ENCODE measurements around the gene SLIRP. TPM values are rescaled to one million over a fixed set of nuclear protein-coding genes. Genes with fewer than 3 reads are reported as not detected.

Gene SLIRP
- total and polyA plus RNA-seq, 12 donors: 70.6 to 744 (median 127) TPM

DNA sequence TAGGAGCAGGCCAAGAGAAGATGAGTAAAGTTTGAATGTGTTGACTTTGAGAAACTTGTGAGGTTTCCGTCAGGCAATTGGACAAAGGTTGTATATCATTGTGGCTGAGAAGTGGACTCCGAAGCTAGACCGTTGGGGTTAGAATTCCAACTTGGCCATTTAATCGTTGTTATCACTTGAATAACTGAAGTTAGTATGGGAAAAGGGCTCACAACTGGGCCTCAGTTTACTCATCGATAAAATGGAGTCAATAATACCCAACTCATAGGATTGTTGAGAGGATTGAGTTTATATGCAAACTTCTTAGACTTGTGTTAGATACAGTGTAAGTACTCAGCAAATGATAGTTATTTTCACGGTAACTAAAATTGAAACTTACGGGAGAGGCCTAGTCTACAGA is 846 bp downstream of the SLIRP start:
- H3K9me3 ChIP-seq (replicated peaks in 1 of 3): no peaks in the 10 kb centered on the region
- peaks cover 9 to 31% of the 10 kb centered on the region in 2 donors for H3K4me1 ChIP-seq (replicated peaks in 1 of 2)
- H3K27ac ChIP-seq: no peak overlapping the region
- peaks cover 0 to 30% of the 10 kb centered on the region in 2 donors for H3K36me3 ChIP-seq (replicated peaks in 1 of 2)
- intact Hi-C loops (cut with DNase I): loop anchor here in 1 of 2 donors (10.0 kb wide), 1 partner anchor 244 kb away; no protein-coding TSS in a partner anchor
- 16 to 20% (median 17%) methylated on average over 7 of the region's 7 CpGs for WGBS, 4 donors
- H3K27me3 ChIP-seq: no peaks in the 10 kb centered on the region
- no peak for DNase-seq
- H3K4me3 ChIP-seq: peak overlapping the region; percentile 73 to 98 (median 89)
- no peak for TF ChIP-seq POLR2A (IDR thresholded peaks at IDR 0.05)
- TF ChIP-seq, protein P1, sequence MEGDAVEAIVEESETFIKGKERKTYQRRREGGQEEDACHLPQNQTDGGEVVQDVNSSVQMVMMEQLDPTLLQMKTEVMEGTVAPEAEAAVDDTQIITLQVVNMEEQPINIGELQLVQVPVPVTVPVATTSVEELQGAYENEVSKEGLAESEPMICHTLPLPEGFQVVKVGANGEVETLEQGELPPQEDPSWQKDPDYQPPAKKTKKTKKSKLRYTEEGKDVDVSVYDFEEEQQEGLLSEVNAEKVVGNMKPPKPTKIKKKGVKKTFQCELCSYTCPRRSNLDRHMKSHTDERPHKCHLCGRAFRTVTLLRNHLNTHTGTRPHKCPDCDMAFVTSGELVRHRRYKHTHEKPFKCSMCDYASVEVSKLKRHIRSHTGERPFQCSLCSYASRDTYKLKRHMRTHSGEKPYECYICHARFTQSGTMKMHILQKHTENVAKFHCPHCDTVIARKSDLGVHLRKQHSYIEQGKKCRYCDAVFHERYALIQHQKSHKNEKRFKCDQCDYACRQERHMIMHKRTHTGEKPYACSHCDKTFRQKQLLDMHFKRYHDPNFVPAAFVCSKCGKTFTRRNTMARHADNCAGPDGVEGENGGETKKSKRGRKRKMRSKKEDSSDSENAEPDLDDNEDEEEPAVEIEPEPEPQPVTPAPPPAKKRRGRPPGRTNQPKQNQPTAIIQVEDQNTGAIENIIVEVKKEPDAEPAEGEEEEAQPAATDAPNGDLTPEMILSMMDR (IDR thresholded peaks at IDR 0.05): no peak

DNA sequence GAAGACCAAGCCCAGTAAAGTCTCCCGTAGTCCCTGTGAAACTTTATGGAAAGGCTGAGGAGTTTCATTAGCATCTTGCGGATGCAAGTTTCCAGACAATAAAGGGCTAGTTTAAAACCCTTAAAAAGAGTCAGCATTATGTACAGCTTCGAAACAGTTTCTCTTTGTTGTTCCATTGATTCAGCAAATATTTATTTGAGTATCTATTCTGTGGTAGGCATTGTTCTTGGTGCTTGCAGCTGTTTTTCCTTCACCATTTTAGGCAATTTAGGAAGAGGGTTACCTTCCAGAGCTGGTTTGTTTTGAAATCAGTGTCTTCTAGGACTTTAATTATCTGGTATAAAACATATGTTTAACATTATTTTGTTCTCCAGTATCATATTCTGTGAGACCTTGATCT is 1.5 kb downstream of the SLIRP start:
- intact Hi-C loops (cut with DNase I): loop anchor here in 1 of 2 donors (10.0 kb wide), 1 partner anchor 245 kb away; no protein-coding TSS in a partner anchor
- 83 to 87% (median 85%) methylated on average over 3 of the region's 3 CpGs for WGBS, 4 donors
- peaks cover 0 to 31% of the 10 kb centered on the region in 2 donors for H3K36me3 ChIP-seq (replicated peaks in 1 of 2)
- peak overlapping the region in 1 of 4 donors; percentile 86 for H3K4me3 ChIP-seq
- H3K27ac ChIP-seq: no peak overlapping the region
- H3K9me3 ChIP-seq (replicated peaks in 1 of 3): no peaks in the 10 kb centered on the region
- H3K4me1 ChIP-seq (replicated peaks in 1 of 2): peaks cover 9 to 31% of the 10 kb centered on the region in 2 donors
- no peaks in the 10 kb centered on the region for H3K27me3 ChIP-seq
- DNase-seq: no peak
- TF ChIP-seq POLR2A (IDR thresholded peaks at IDR 0.05): no peak
- TF ChIP-seq, protein P1 (IDR thresholded peaks at IDR 0.05): no peak

DNA sequence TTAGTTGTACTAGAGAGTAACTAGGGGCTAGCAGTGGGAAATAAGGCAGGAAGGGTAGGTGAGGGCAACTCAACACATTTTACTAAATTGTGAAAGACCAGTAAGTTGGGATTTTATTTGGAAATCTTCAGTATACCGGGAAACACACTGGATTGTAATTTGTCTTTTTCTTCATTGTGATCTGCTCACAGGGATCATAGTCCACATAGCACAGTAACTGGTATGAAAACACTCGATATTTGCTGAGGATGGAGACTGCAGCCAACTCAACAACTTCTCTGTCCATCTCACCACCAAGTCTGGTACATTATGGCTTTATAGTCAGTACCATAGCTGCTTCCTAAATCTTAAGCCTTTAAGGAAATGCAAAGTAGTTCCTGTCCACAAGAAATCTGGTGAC is 2.5 kb downstream of the SLIRP start:
- H3K27me3 ChIP-seq: no peaks in the 10 kb centered on the region
- peaks cover 0 to 40% of the 10 kb centered on the region in 2 donors for H3K36me3 ChIP-seq (replicated peaks in 1 of 2)
- H3K4me1 ChIP-seq (replicated peaks in 1 of 2): peaks cover 9 to 31% of the 10 kb centered on the region in 2 donors
- 84 to 92% (median 88%) methylated on average over 2 of the region's 2 CpGs for WGBS, 4 donors
- no peak for DNase-seq
- TF ChIP-seq, protein P1 (IDR thresholded peaks at IDR 0.05): no peak
- no peak for TF ChIP-seq POLR2A (IDR thresholded peaks at IDR 0.05)
- H3K27ac ChIP-seq: no peak overlapping the region
- H3K4me3 ChIP-seq: no peak overlapping the region
- no peaks in the 10 kb centered on the region for H3K9me3 ChIP-seq (replicated peaks in 1 of 3)
- intact Hi-C loops (cut with DNase I): no loop called here

DNA sequence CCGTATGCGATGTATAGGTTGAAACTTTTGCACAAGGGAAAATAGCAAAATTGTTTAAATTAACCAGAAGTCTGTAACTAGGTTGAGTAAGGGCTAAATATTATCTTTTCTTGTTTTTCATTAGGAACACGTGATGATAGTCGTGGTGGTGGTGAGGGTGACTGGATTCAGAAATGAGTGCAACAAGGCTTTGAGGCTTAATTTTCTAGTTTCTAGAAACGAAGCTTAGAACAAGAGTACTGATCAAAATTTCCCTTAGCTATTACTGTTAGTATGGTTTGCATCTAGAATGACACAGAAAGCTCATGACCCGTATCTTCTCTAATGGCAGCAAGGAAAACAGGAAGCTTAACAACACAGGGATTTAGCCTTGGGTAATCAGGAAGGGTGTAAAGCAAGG is 7.0 kb downstream of the SLIRP start:
- Histone ChIP-seq H3K4me1 (replicated peaks in 1 of 2) (peaks cover 0 to 2% of the 10 kb centered on the region in 2 donors), H3K36me3 (replicated peaks in 1 of 2) (peaks cover 0 to 84% of the 10 kb centered on the region in 2 donors)
- TF ChIP-seq POLR2A (IDR thresholded peaks at IDR 0.05): no peak
- TF ChIP-seq, protein P1 (IDR thresholded peaks at IDR 0.05): no peak

More for the DNA sequence above, 7.0 kb downstream of the SLIRP start:
- no peak overlapping the region for H3K27ac ChIP-seq
- no peak for DNase-seq
- H3K4me3 ChIP-seq: no peak overlapping the region
- WGBS, 4 donors: 86 to 91% (median 88%) methylated on average over 6 of the region's 6 CpGs
- no peaks in the 10 kb centered on the region for H3K9me3 ChIP-seq (replicated peaks in 1 of 3)
- intact Hi-C loops (cut with DNase I): no loop called here
- H3K27me3 ChIP-seq: no peaks in the 10 kb centered on the region

Data from adrenal gland (tissue), 12 donors.